Activated CD8-positive, alpha-beta memory T cell treated with anti-CD3 and anti-CD28 coated beads, Interleukin-2, amount 50 U/mL, for 24 hours (primary cell): ENCODE measurements around the gene ZNF587.
"Not testable (repeated sequence)": the region's sequence is repeated elsewhere in the genome, so short reads cannot be mapped to it uniquely, and the experiment has no call there.

Experiments used
- DNase-seq: peaks from one replicate; pipeline ENCODE4 v3.0.0-alpha.2; 2020; ENCODE audit errors: extremely low read depth

Gene ZNF587

GRCh38 chr19:57849666-57850473 is at the start of gene ZNF587:
ZNF587 (plus strand) TSS chr19:57849859; CDS start chr19:57850039, 180 bp downstream.
- DNase-seq = peak; percentile 58

GRCh38 chr19:57800696-57801095 is 49.0 kb upstream of the ZNF587 start:
- DNase-seq = no peak

- DNase-seq = no peak
Measured at GRCh38 chr19:57802269-57802668, 47.4 kb upstream of the ZNF587 start.

- no peak for DNase-seq
Measured at GRCh38 chr19:57803265-57803593, 46.4 kb upstream of the ZNF587 start.

- DNase-seq = no peak
Measured at GRCh38 chr19:57803594-57804325, 45.9 kb upstream of the ZNF587 start.

- DNase-seq = no peak
Measured at GRCh38 chr19:57807541-57807940, 42.1 kb upstream of the ZNF587 start.

- not testable (repeated sequence) for DNase-seq
Measured at GRCh38 chr19:57810410-57811295, 39.0 kb upstream of the ZNF587 start.

GRCh38 chr19:57812226-57812625 is 37.4 kb upstream of the ZNF587 start:
- DNase-seq = no peak

- not testable (repeated sequence) for DNase-seq
Measured at GRCh38 chr19:57812975-57813820, 36.5 kb upstream of the ZNF587 start.

- no peak for DNase-seq
Measured at GRCh38 chr19:57813919-57814504, 35.6 kb upstream of the ZNF587 start.

- DNase-seq = peak; percentile 42
Measured at GRCh38 chr19:57814505-57815246, 35.0 kb upstream of the ZNF587 start, which contains the start of gene ZNF552. ZNF552 (minus strand) TSS chr19:57814913; CDS start chr19:57814743, 170 bp downstream.

- DNase-seq = no peak
Measured at GRCh38 chr19:57815247-57816075, 34.2 kb upstream of the ZNF587 start.

GRCh38 chr19:57816652-57817051 is 33.0 kb upstream of the ZNF587 start:
- no peak for DNase-seq

- no peak for DNase-seq
Measured at GRCh38 chr19:57817976-57818375, 31.7 kb upstream of the ZNF587 start.

- no peak for DNase-seq
Measured at GRCh38 chr19:57818378-57818777, 31.3 kb upstream of the ZNF587 start.

GRCh38 chr19:57819475-57820148 is 30.0 kb upstream of the ZNF587 start:
- DNase-seq = peak; percentile 70

- DNase-seq = no peak
Measured at GRCh38 chr19:57820599-57820998, 29.1 kb upstream of the ZNF587 start.

- DNase-seq = not testable (repeated sequence)
Measured at GRCh38 chr19:57821095-57821494, 28.6 kb upstream of the ZNF587 start.
